ENCODE measurements around the gene RHOXF1.
"Not testable (repeated sequence)": the region's sequence is repeated elsewhere in the genome, so short reads cannot be mapped to it uniquely, and the experiment has no call there.

Gene RHOXF1

DNA sequence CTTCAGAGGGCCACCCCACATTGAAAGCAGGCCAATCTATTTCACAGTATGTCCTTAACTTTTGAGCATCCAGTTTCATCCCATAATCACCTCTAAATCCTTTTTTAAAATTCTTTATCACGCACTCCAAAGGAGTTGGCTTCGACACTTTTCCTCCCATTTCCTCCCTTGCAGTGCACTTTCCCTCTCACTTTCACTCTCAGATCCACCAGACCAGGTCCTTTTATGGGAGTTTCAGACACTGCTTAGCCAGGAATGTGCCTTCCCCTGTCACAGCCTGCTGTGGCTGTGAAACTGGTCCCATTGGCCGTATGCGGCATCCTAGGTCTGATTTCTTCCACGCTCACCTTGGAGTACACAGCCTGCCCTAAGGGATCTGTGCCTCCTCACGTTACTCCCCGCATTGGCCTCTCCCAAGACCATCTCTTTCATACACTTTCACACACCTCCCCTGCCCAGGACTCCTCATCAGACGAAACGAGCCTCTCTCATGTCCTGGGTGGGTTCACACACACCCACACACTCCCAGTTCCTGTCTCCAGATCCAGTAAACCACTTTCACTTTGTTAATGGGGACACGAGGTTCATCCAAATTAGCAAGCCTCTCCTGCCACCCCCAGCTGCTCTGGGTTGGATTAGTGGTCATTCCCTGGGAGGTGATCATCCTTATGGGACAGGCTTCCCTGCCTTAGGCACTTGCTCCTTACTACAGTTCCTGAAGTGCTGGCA, 28.3 kb downstream of the RHOXF1 start:
- no peak for DNase-seq (ENCODE audit: low read depth in 2 of 3, low spot score in 1 of 3)

DNA sequence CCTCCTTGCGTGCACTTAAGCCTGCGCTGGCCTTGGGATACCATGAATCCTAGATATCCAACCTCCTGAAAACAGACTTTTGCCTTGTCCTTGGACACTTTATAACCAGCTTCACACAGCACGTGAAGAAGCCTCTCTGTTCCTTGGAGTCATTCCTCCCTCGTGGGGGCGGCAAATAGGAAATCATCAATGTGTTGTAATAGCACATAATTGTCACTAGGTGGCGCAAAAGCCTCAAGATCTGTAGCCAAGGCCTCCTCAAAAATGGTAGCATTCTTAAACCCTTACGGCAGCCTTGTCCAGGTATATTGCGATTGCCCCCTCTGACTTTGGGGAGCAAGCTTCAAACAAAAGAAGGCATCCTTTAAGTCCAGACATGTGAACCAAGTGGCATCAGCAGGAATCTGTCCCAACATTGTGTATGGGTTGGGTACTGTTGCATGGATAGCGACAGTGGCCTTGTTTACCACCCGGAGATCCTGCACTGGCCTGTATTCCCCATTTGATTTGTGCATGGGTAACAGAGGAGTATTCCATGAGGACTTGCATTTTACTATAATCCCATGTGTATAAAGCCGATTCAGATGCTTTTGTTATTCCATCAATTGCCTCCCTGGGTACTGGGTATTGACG, 30.0 kb downstream of the RHOXF1 start:
- not testable (repeated sequence) for DNase-seq (ENCODE audit: low read depth in 2 of 3, low spot score in 1 of 3)

DNA sequence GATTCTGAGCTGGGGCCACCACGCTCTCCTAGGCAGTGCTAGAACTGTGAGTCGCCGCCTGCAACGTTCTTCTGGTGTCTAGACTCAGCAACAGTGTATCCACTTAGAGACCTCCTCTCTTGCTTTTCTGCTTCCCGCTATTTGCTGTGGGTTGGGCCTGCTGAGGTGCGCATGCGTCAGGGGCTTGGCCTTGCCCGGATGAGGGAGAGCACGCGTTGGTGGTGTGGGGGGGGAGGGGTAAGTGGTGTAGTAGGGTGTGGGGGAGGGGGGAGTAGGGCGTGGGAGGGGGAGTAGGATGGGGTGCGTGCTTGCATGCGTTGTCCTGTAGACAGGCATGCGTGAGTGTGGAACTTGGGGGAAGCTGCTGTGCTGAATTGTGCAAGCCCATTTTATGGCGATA, 38.1 kb downstream of the RHOXF1 start, which contains the start of gene RHOXF2B:
RHOXF2B (minus strand) TSS at position 101 of the 400 bp plus-strand sequence. CDS start 138 bp downstream, outside the sequence.
- not testable (repeated sequence) for DNase-seq (ENCODE audit: low read depth in 2 of 3, low spot score in 1 of 3)

DNA sequence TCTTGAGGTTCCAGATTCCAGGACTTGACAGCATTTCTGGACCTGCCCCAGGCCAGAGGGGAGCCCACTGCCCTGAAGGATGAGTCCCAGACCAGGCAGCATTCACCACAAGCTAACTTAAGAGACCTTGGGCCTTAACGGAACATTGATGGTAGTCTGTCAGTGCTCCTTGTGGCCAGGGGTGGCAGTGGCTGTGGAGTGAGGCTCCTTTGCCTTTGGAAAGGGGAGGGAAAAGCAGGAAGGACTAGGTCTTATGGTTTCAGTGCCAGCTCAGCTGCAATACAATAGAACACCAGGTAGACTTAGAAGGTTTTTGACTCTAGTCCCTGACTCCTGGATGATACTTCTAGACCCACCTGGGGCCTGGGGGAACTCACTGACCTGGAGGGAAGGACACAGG, 49.5 kb downstream of the RHOXF1 start:
- DNase-seq (ENCODE audit: low read depth in 2 of 3, low spot score in 1 of 3), result not testable (repeated sequence)
